Peyer's patch (tissue), 4 donors: ENCODE data around the gene DRAXIN.

ENCODE experiments used
- POLR2A ChIP-seq, 2 donors: fragments of 450-650 bp; IDR thresholded peaks; one replicate each; pipeline ENCODE4 v1.5.1; 2017; ENCODE audit warnings: antibody characterized with exemption in 2 of 2, mild to moderate bottlenecking in 2 of 2, moderate library complexity in 2 of 2
- TF ChIP-seq, protein P1 (sequence below), 6 experiments: fragments of 450-650 bp in 4 of 6; fragments of 200-600 bp in 2 of 6; sonication (generic) in 1 of 6; IDR thresholded peaks; one replicate each; pipeline ENCODE4 v1.5.1; 2017 to 2019; ENCODE audit warnings: antibody characterized with exemption in 6 of 6, mild to moderate bottlenecking in 3 of 6, moderate library complexity in 1 of 6

DNA sequence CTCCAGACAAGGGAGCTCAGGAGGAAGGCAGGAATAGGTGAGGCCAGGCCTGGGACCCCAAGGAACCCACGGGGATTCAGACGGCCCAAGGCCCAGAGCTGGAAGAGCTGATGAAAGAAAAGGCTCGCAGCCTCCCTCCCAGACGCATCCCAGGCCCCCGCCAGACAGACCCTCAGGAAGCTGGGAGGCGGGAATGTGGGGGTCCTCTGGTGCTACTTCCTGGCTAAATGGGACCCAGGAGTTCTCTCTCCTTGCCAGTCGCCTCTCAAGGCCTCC lies 37.7 kb upstream of the DRAXIN start:
- TF ChIP-seq, protein P1, sequence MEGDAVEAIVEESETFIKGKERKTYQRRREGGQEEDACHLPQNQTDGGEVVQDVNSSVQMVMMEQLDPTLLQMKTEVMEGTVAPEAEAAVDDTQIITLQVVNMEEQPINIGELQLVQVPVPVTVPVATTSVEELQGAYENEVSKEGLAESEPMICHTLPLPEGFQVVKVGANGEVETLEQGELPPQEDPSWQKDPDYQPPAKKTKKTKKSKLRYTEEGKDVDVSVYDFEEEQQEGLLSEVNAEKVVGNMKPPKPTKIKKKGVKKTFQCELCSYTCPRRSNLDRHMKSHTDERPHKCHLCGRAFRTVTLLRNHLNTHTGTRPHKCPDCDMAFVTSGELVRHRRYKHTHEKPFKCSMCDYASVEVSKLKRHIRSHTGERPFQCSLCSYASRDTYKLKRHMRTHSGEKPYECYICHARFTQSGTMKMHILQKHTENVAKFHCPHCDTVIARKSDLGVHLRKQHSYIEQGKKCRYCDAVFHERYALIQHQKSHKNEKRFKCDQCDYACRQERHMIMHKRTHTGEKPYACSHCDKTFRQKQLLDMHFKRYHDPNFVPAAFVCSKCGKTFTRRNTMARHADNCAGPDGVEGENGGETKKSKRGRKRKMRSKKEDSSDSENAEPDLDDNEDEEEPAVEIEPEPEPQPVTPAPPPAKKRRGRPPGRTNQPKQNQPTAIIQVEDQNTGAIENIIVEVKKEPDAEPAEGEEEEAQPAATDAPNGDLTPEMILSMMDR (IDR thresholded peaks at IDR 0.05): no peak
- TF ChIP-seq POLR2A (IDR thresholded peaks at IDR 0.05): no peak
